NCI-H2227 treated with DMSO at 0.1 percent for 48 hours (cell line): ENCODE data around the gene ZNF41.

Experiments
- DNase-seq: peaks from one replicate; lab custom pipeline; 2025; lab: John Stamatoyannopoulos, UW

Gene ZNF41

GRCh38 chrX:47489507-47490275 is 6.7 kb upstream of the ZNF41 start:
- DNase-seq = no peak

GRCh38 chrX:47484885-47485284 is 1.9 kb upstream of the ZNF41 start:
- DNase-seq = no peak

GRCh38 chrX:47483306-47484268 is 565 bp upstream of the ZNF41 start:
- DNase-seq = no peak

- no peak for DNase-seq
Observed at GRCh38 chrX:47482065-47482511, 934 bp downstream of the ZNF41 start.

GRCh38 chrX:47481160-47481559 is 1.9 kb downstream of the ZNF41 start:
- DNase-seq = no peak

GRCh38 chrX:47480576-47480975 is 2.4 kb downstream of the ZNF41 start:
- no peak for DNase-seq

GRCh38 chrX:47475476-47475875 is 7.5 kb downstream of the ZNF41 start:
- no peak for DNase-seq

GRCh38 chrX:47467106-47467505 is 15.9 kb downstream of the ZNF41 start:
- no peak for DNase-seq

- DNase-seq = no peak
Observed at GRCh38 chrX:47460561-47460960, 22.5 kb downstream of the ZNF41 start.

- DNase-seq = no peak
Observed at GRCh38 chrX:47458528-47458927, 24.5 kb downstream of the ZNF41 start.

- no peak for DNase-seq
Observed at GRCh38 chrX:47456080-47456479, 26.9 kb downstream of the ZNF41 start.

- no peak for DNase-seq
Observed at GRCh38 chrX:47452112-47452511, 30.9 kb downstream of the ZNF41 start.

- no peak for DNase-seq
Observed at GRCh38 chrX:47448165-47448806, 34.7 kb downstream of the ZNF41 start.

- no peak for DNase-seq
Observed at GRCh38 chrX:47447607-47448006, 35.4 kb downstream of the ZNF41 start.

- no peak for DNase-seq
Observed at GRCh38 chrX:47446971-47447370, 36.1 kb downstream of the ZNF41 start.

GRCh38 chrX:47446431-47446830 is 36.6 kb downstream of the ZNF41 start:
- DNase-seq = no peak

GRCh38 chrX:47430925-47431324 is 52.1 kb downstream of the ZNF41 start:
- no peak for DNase-seq

- DNase-seq = no peak
Observed at GRCh38 chrX:47422444-47422843, 60.6 kb downstream of the ZNF41 start.

- DNase-seq = no peak
Observed at GRCh38 chrX:47420962-47421361, 62.1 kb downstream of the ZNF41 start.

GRCh38 chrX:47420265-47420664 is 62.8 kb downstream of the ZNF41 start:
- DNase-seq = no peak

- no peak for DNase-seq
Observed at GRCh38 chrX:47413179-47413594, 69.8 kb downstream of the ZNF41 start.
